A673 (cell line): ENCODE measurements around the gene MYBPC3. TPM values are rescaled to one million over a fixed set of nuclear protein-coding genes. Genes with fewer than 3 reads are reported as not detected.

Experiments
- BruUV-seq: library from RNA; stranded (reverse); fragments of 400-500 nt; replicated peaks from 2 replicates; lab custom pipeline; 2021; lab: Mats Ljungman, UMichigan
- CTCF ChIA-PET: fragments of 300-600 bp; sonication (Branson Sonifier 250); formaldehyde crosslinking; loops from one replicate; lab custom pipeline; 2022; ENCODE audit warnings: antibody characterized with exemption; lab: Charles Lee
- POLR2A ChIA-PET: fragments of 300-600 bp; sonication (Branson Sonifier 250); formaldehyde crosslinking; loops from one replicate; lab custom pipeline; 2022; ENCODE audit warnings: antibody characterized with exemption; ENCODE audit not compliant: low non-redundant PET; lab: Charles Lee
- DNase-seq: peaks from one replicate; pipeline ENCODE4 v3.0.0-alpha.2; 2015; ENCODE audit warnings: low spot score
- H3K27ac ChIP-seq: fragments of 200-600 bp; sonication (generic); 2 replicates; pipeline ENCODE4 v1.5.1; 2016; ENCODE audit warnings: mixed run types, low read depth, mild to moderate bottlenecking, mixed read lengths, antibody characterized with exemption, low read length; ENCODE audit not compliant: poor library complexity, severe bottlenecking
- H3K27me3 ChIP-seq: fragments of 200-600 bp; sonication (generic); replicated peaks from 2 replicates; pipeline ENCODE4 v1.6.1; 2017; ENCODE audit warnings: mixed run types, low read depth, mild to moderate bottlenecking, mixed read lengths, antibody characterized with exemption, low read length; ENCODE audit not compliant: insufficient read depth, poor library complexity
- H3K36me3 ChIP-seq: fragments of 200-600 bp; sonication (generic); 2 replicates; pipeline ENCODE4 v1.6.1; 2016; ENCODE audit warnings: mixed run types, mild to moderate bottlenecking, mixed read lengths, antibody characterized with exemption, low read length; ENCODE audit not compliant: insufficient read depth, poor library complexity, severe bottlenecking
- H3K4me1 ChIP-seq: fragments of 200-600 bp; sonication (generic); 2 replicates; pipeline ENCODE4 v1.6.1; 2017; ENCODE audit warnings: mixed run types, mild to moderate bottlenecking, mixed read lengths, antibody characterized with exemption, low read length; ENCODE audit not compliant: insufficient read depth, poor library complexity, severe bottlenecking
- H3K4me3 ChIP-seq: fragments of 200-600 bp; sonication (generic); 2 replicates; pipeline ENCODE4 v1.5.1; 2016; ENCODE audit warnings: low read depth, mixed run types, mild to moderate bottlenecking, mixed read lengths, low read length; ENCODE audit not compliant: poor library complexity, severe bottlenecking
- H3K9me3 ChIP-seq: fragments of 200-600 bp; sonication (generic); 2 replicates; pipeline ENCODE4 v1.6.1; 2016; ENCODE audit warnings: mixed run types, low read depth, mild to moderate bottlenecking, mixed read lengths, antibody characterized with exemption, low read length; ENCODE audit not compliant: poor library complexity, severe bottlenecking
- CTCF ChIP-seq: fragments of 300-800, 200-600 bp; sonication (generic); conservative IDR thresholded peaks from 2 replicates; pipeline ENCODE4 v1.5.1; 2017; ENCODE audit warnings: low read depth, mild to moderate bottlenecking, antibody characterized with exemption, low read length, moderate library complexity, mixed read lengths
- EZH2 ChIP-seq: fragments of 200-600 bp; sonication (generic); IDR thresholded peaks from 2 replicates; pipeline ENCODE4 v1.6.1; 2017; ENCODE audit warnings: borderline replicate concordance, low read depth, mild to moderate bottlenecking, mixed read lengths, antibody characterized with exemption, low read length; ENCODE audit not compliant: poor library complexity, severe bottlenecking
- intact Hi-C: fragments of 100-400 bp; cut with micrococcal nuclease; formaldehyde crosslinking; loops from one replicate; pipeline ENCODE4 v1.10.0; 2022; ENCODE audit not compliant: unreplicated experiment
- total RNA-seq: library from RNA; stranded (reverse); gene quantifications from 2 replicates; pipeline ENCODE4 v1.2.3, GENCODE V29; 2021

The MYBPC3 gene
- total RNA-seq, 1 experiment from 2014 or later = not detected

DNA sequence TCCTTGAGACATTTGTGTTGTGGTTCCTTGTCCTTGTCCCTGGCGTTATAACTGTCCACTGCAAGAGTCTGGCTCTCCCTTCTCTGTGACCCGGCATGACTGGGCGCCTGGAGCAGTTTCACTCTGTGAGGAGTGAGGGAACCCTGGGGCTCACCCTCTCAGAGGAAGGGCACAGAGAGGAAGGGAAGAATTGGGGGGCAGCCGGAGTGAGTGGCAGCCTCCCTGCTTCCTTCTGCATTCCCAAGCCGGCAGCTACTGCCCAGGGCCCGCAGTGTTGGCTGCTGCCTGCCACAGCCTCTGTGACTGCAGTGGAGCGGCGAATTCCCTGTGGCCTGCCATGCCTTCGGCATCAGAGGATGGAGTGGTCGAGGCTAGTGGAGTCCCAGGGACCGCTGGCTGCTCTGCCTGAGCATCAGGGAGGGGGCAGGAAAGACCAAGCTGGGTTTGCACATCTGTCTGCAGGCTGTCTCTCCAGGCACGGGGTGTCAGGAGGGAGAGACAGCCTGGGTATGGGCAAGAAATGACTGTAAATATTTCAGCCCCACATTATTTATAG, 23.0 kb downstream of the MYBPC3 start:
- no peaks in the 10 kb centered on the region for H3K27me3 ChIP-seq
- intact Hi-C loops = no loop called here
- TSS peak; percentile 72 for BruUV-seq
- no peaks in the 10 kb centered on the region for H3K9me3 ChIP-seq
- TF ChIP-seq CTCF (no peak), EZH2 (no peak)
- H3K4me3 ChIP-seq = no peak overlapping the region
- H3K27ac ChIP-seq = no peak overlapping the region
- ChIA-PET CTCF (no interaction called here), POLR2A (no interaction called here)
- no peak for DNase-seq
- H3K4me1 ChIP-seq = no peaks in the 10 kb centered on the region
- peaks cover 48% of the 10 kb centered on the region for H3K36me3 ChIP-seq

GRCh38 chr11:47328449-47329390, 23.8 kb downstream of the MYBPC3 start:
- intact Hi-C loops = no loop called here
- no peak overlapping the region for H3K27ac ChIP-seq
- no peaks in the 10 kb centered on the region for H3K9me3 ChIP-seq
- H3K4me1 ChIP-seq = no peaks in the 10 kb centered on the region
- CTCF ChIA-PET = no interaction called here
- POLR2A ChIA-PET = no interaction called here
- TF ChIP-seq EZH2 (no peak), CTCF (no peak)
- H3K27me3 ChIP-seq = no peaks in the 10 kb centered on the region
- H3K4me3 ChIP-seq = no peak overlapping the region
- DNase-seq = no peak
- H3K36me3 ChIP-seq = peaks cover 48% of the 10 kb centered on the region
- no TSS peak for BruUV-seq

DNA sequence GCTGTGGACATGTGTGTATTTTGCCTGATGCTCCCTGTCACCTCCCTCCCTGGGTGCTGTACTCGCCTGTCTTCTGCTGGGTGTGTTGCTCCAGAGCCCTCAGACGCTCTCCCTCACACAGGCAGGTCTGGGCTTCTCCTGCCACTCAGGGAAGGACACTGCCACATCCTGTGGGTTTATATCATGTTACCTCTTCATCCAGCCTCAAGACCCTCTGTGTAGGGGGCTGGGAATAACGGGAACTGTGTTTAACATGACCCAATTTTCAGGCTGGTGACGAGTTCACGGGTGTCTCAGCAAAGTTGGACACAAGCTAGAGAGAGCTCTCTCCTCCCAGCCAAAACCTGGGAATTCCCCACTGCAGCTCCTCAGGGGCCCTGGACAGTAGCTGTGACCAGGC, 24.6 kb downstream of the MYBPC3 start:
- TF ChIP-seq EZH2 (no peak), CTCF (no peak)
- POLR2A ChIA-PET = no interaction called here
- intact Hi-C loops = no loop called here
- Histone ChIP-seq H3K36me3 (peaks cover 48% of the 10 kb centered on the region), H3K4me1 (no peaks in the 10 kb centered on the region), H3K4me3 (no peak overlapping the region), H3K27ac (no peak overlapping the region), H3K9me3 (no peaks in the 10 kb centered on the region), H3K27me3 (no peaks in the 10 kb centered on the region)
- no peak for DNase-seq
- CTCF ChIA-PET = no interaction called here
- BruUV-seq = no TSS peak
